CD4-positive, alpha-beta T cell treated with Interleukin-10 for 1 hour (primary cell): ENCODE measurements around the gene FMNL3.

Experiments
- DNase-seq: peaks from one replicate; pipeline ENCODE4 v3.0.0-alpha.2; 2020

The FMNL3 gene

GRCh38 chr12:49588281-49588680 is 118.9 kb downstream of the FMNL3 start:
- no peak for DNase-seq

GRCh38 chr12:49587174-49587908 is 119.9 kb downstream of the FMNL3 start:
- no peak for DNase-seq
